Measurements from ENCODE around the gene SHKBP1.
A peak's percentile ranks its signal among the peaks of the same experiment; 100 is the strongest.

Gene SHKBP1

DNA sequence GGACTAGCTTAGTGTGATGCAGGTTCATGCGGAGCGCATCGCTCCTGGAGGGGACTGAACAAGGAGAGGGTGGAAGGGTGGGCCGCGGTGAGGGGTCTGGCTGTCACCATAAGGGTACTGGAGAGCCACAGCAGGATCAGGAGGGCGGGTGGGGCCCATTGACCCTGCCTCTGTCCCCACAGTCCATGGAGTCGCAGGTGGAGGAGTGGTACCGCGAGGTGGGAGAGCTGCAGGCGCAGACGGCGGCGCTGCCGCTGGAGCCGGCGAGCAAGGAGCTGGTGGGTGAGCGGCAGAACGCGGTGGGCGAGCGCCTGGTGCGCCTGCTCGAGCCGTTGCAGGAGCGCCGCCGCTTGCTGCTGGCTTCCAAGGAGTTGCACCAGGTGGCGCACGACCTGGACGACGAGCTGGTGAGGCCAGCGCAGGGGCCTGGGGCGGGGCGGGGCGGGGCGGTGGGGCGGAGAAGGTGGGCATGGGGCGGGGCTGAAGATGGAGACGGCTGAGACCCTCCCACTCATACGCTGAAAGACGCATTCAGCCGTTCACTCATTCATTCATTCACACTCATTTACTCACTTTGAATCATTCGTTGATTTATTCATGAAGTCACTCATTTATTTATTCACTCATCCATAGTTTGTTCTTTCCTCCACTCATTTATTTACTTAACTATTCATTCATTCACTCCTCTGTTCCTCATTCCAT, 27.5 kb upstream of the SHKBP1 start:
- no peaks in the 10 kb centered on the region for H3K36me3 ChIP-seq (ENCODE audit: control insufficient read depth, low read length)
- no peak overlapping the region for H3K27ac ChIP-seq (ENCODE audit: low read depth, low read length)
- no peaks in the 10 kb centered on the region; the same call in 1 of the 2 replicates for H3K9me3 ChIP-seq (ENCODE audit: control insufficient read depth, insufficient read depth, low read length)
- H3K4me1 ChIP-seq (ENCODE audit: control insufficient read depth, low read length): peaks cover 3% of the 10 kb centered on the region; the same call in 1 of the 2 replicates
- H3K79me2 ChIP-seq (ENCODE audit: control insufficient read depth, low read length): no peaks in the 10 kb centered on the region
- H3F3A ChIP-seq (ENCODE audit: control insufficient read depth, insufficient read depth): no peaks in the 10 kb centered on the region
- H3K9me2 ChIP-seq (replicated peaks; ENCODE audit: control insufficient read depth, low read length): no peaks in the 10 kb centered on the region
- no peak overlapping the region for H3K4me3 ChIP-seq (ENCODE audit: low read length)
- no peak for TF ChIP-seq EZH2phosphoT487 (IDR thresholded peaks at IDR 0.05; ENCODE audit: borderline replicate concordance, low read length)
- TF ChIP-seq, protein P1, sequence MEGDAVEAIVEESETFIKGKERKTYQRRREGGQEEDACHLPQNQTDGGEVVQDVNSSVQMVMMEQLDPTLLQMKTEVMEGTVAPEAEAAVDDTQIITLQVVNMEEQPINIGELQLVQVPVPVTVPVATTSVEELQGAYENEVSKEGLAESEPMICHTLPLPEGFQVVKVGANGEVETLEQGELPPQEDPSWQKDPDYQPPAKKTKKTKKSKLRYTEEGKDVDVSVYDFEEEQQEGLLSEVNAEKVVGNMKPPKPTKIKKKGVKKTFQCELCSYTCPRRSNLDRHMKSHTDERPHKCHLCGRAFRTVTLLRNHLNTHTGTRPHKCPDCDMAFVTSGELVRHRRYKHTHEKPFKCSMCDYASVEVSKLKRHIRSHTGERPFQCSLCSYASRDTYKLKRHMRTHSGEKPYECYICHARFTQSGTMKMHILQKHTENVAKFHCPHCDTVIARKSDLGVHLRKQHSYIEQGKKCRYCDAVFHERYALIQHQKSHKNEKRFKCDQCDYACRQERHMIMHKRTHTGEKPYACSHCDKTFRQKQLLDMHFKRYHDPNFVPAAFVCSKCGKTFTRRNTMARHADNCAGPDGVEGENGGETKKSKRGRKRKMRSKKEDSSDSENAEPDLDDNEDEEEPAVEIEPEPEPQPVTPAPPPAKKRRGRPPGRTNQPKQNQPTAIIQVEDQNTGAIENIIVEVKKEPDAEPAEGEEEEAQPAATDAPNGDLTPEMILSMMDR (IDR thresholded peaks at IDR 0.05; ENCODE audit: low read depth, low read length, poor library complexity, severe bottlenecking): peak; percentile 32
- H3K27me3 ChIP-seq (ENCODE audit: control insufficient read depth, low read length): peaks cover 5% of the 10 kb centered on the region
- no peak overlapping the region for H3K4me2 ChIP-seq (ENCODE audit: low read length)
- no peaks in the 10 kb centered on the region for H4K20me1 ChIP-seq (ENCODE audit: control insufficient read depth, insufficient read depth, low read depth, low read length)

DNA sequence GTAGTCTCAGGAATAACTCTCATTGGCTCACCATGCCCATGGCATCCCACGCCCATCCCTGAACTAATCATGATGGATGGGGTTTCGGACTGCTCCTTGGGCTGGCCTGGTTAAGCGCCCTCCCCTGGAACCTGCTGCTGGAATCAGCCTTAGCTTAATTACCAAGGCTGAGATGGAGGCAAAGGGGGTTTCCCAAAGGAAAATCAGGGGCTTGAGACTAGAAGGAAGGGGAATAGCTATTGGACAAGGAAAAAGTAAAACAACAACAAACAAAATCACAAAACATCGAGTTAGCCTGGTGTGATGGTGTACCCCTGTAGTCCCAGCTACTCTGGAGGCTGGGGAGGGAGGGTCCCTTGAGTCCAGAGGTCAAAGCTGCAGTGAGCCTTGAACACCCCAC, 25.7 kb upstream of the SHKBP1 start:
- Histone ChIP-seq H3K36me3 (ENCODE audit: control insufficient read depth, low read length) (no peaks in the 10 kb centered on the region), H3K4me3 (ENCODE audit: low read length) (no peak overlapping the region), H3K9me3 (ENCODE audit: control insufficient read depth, insufficient read depth, low read length) (no peaks in the 10 kb centered on the region; the same call in 1 of the 2 replicates), H3K4me2 (ENCODE audit: low read length) (no peak overlapping the region), H3F3A (ENCODE audit: control insufficient read depth, insufficient read depth) (no peaks in the 10 kb centered on the region), H3K79me2 (ENCODE audit: control insufficient read depth, low read length) (no peaks in the 10 kb centered on the region), H3K27ac (ENCODE audit: low read depth, low read length) (no peak overlapping the region), H3K4me1 (ENCODE audit: control insufficient read depth, low read length) (peaks cover 3% of the 10 kb centered on the region; the same call in 1 of the 2 replicates), H4K20me1 (ENCODE audit: control insufficient read depth, insufficient read depth, low read depth, low read length) (no peaks in the 10 kb centered on the region), H3K27me3 (ENCODE audit: control insufficient read depth, low read length) (peaks cover 5% of the 10 kb centered on the region), H3K9me2 (replicated peaks; ENCODE audit: control insufficient read depth, low read length) (no peaks in the 10 kb centered on the region)
- no peak for TF ChIP-seq EZH2phosphoT487 (IDR thresholded peaks at IDR 0.05; ENCODE audit: borderline replicate concordance, low read length)
- TF ChIP-seq, protein P1 (IDR thresholded peaks at IDR 0.05; ENCODE audit: low read depth, low read length, poor library complexity, severe bottlenecking): no peak

DNA sequence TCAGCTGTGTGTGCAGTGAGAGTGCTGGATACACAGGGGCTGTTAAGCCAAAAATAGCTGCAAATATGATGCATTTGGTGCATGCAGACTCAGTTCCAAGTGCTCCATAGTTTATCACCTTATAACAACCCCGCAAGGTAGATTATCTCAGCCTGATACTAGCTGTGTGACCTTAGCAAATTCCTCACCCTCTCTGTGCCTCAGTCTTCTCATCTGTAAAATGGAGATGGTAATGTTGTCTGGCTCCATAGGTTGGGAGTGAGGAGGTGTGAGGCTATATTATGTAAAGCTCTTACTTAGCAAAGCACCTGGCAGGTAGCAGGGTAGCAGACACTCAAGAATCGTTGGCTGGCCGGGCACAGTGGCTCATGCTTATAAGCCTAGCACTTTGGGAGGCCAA, 23.8 kb upstream of the SHKBP1 start:
- Histone ChIP-seq H3K27ac (ENCODE audit: low read depth, low read length) (no peak overlapping the region), H3K79me2 (ENCODE audit: control insufficient read depth, low read length) (no peaks in the 10 kb centered on the region), H3K4me2 (ENCODE audit: low read length) (no peak overlapping the region), H3K27me3 (ENCODE audit: control insufficient read depth, low read length) (peaks cover 5% of the 10 kb centered on the region), H3K9me2 (replicated peaks; ENCODE audit: control insufficient read depth, low read length) (no peaks in the 10 kb centered on the region), H3K4me1 (ENCODE audit: control insufficient read depth, low read length) (peaks cover 3% of the 10 kb centered on the region; the same call in 1 of the 2 replicates), H3K36me3 (ENCODE audit: control insufficient read depth, low read length) (no peaks in the 10 kb centered on the region), H4K20me1 (ENCODE audit: control insufficient read depth, insufficient read depth, low read depth, low read length) (no peaks in the 10 kb centered on the region), H3F3A (ENCODE audit: control insufficient read depth, insufficient read depth) (no peaks in the 10 kb centered on the region), H3K9me3 (ENCODE audit: control insufficient read depth, insufficient read depth, low read length) (no peaks in the 10 kb centered on the region), H3K4me3 (ENCODE audit: low read length) (no peak overlapping the region)
- TF ChIP-seq, protein P1 (IDR thresholded peaks at IDR 0.05; ENCODE audit: low read depth, low read length, poor library complexity, severe bottlenecking): no peak
- no peak for TF ChIP-seq EZH2phosphoT487 (IDR thresholded peaks at IDR 0.05; ENCODE audit: borderline replicate concordance, low read length)

Measured in DOHH2 (cell line).